Measurements from ENCODE around the gene FBN1. TPM values are rescaled to one million over a fixed set of nuclear protein-coding genes. Genes with fewer than 3 reads are reported as not detected.

The FBN1 gene
- total RNA-seq: 100 to 1,000 TPM in 1 of 6 donors, 10 to 100 TPM in 5; 20.3 to 159 (median 44.3) TPM

DNA sequence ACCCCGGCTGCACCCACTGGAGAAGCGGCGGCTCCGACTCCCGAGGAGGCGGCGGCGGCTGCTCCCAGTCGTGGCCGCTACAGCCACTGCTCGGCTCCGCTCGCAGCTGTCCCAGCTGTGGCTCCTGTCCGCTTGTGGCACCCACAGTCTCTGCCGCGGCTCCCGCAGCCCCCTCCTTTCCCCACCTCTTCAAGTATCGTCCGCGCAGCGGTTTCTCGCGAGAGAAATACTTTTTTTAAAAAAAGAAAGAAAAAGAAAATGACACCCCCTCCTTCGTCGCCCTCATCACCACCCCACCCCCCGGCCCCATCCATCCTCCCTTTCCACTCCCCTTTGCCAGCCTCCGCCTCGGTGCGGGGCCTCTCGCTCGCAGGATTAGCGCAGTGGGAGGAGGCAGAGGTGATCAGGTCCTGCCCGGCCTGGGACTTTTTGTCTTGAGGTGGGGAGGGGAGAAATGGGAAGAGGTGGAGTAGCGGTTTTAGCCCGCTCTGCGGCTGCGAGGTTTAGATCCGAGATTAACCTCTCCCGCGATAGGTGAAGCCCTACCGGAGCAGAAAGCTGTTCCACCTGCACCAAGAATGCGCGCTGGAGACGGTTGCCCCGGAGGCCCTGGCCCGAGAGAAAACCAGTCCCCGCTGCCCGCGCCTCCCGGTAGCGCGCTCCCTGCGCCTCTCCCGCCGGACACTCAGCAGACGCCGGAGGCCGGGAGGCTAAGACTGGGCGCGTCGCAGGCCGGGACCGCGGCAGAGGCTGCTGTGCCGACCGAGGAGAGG lies at the start of gene FBN1:
Gene FBN1 (minus strand): TSS at position 152 of the 773 bp plus-strand sequence. CDS start 940 bp downstream, outside the sequence.
- Histone ChIP-seq H3K9me3 (no peaks in the 10 kb centered on the region), H3K36me3 (no peaks in the 10 kb centered on the region), H3K27me3 (peaks cover 0 to 15% (median 6%) of the 10 kb centered on the region in 4 donors), H3K27ac (peak within 1 kb of the TSS; percentile 79 to 85 (median 82)), H3K4me3 (peak within 1 kb of the TSS; percentile 46 to 79 (median 64)), H3K4me1 (peaks cover 10 to 24% (median 19%) of the 10 kb centered on the region in 4 donors)
- WGBS, 2 donors: 0 to 1% methylated on average over 21 to 56 of the region's 66 CpGs
- peak; percentile 70 to 88 for ATAC-seq (ENCODE audit: low FRiP score in 2 of 2)
- peak; percentile 24 to 87 for DNase-seq
- peak in 1 of 2 donors; percentile 63 for TF ChIP-seq POLR2AphosphoS5 (IDR thresholded peaks at IDR 0.05)
- TF ChIP-seq, protein P1, sequence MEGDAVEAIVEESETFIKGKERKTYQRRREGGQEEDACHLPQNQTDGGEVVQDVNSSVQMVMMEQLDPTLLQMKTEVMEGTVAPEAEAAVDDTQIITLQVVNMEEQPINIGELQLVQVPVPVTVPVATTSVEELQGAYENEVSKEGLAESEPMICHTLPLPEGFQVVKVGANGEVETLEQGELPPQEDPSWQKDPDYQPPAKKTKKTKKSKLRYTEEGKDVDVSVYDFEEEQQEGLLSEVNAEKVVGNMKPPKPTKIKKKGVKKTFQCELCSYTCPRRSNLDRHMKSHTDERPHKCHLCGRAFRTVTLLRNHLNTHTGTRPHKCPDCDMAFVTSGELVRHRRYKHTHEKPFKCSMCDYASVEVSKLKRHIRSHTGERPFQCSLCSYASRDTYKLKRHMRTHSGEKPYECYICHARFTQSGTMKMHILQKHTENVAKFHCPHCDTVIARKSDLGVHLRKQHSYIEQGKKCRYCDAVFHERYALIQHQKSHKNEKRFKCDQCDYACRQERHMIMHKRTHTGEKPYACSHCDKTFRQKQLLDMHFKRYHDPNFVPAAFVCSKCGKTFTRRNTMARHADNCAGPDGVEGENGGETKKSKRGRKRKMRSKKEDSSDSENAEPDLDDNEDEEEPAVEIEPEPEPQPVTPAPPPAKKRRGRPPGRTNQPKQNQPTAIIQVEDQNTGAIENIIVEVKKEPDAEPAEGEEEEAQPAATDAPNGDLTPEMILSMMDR (IDR thresholded peaks at IDR 0.05): no peak
- TF ChIP-seq EP300 (IDR thresholded peaks at IDR 0.05): no peak
- TF ChIP-seq POLR2A (IDR thresholded peaks at IDR 0.05): peak in 3 of 4 donors; percentile 32 to 53 (median 47)

DNA sequence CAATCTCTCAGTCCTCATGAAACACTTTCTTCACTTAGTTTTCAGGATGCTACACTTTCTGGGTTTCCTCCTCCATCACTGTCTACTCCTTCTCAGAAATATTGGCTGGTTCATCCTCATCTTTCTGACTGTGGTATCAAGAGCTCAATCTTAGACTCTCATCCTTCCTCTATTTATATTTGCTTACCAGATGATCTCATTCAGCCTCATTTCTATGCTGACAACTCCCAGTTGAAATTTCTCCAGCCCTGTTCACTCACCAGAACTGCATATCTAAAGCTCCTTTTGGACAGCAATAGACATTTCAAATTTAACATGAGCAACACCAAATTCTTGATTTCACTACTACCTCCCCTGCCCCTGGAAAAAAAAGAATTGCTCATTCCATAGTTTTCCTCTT lies 48.0 kb upstream of the FBN1 start:
- Histone ChIP-seq H3K36me3 (no peaks in the 10 kb centered on the region), H3K27ac (no peak overlapping the region), H3K4me3 (no peak overlapping the region), H3K4me1 (no peaks in the 10 kb centered on the region), H3K27me3 (no peaks in the 10 kb centered on the region), H3K9me3 (no peaks in the 10 kb centered on the region)
- TF ChIP-seq POLR2AphosphoS5 (IDR thresholded peaks at IDR 0.05): no peak
- TF ChIP-seq, protein P1 (IDR thresholded peaks at IDR 0.05): no peak
- no peak for TF ChIP-seq EP300 (IDR thresholded peaks at IDR 0.05)
- TF ChIP-seq POLR2A (IDR thresholded peaks at IDR 0.05): no peak
- ATAC-seq (ENCODE audit: low FRiP score in 2 of 2) (peak in 1 of 2 donors; percentile 77), DNase-seq (no peak)

DNA sequence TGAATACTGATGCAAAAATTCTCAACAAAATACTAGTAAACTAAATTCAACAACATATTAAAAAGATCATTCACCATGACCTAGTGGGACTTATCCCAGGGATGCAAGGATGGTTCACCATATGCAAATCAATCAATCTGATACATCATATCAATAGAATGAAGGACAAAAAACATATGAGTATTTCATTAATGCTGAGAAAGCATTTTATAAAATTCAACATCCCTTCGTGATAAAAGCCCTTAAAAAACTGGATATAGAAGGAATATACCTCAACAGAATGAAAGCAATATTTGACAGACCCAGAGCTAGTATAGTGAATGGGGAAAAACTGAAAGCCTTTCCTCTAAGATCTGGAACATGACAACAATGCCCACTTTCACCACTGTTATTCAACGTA lies 43.0 kb upstream of the FBN1 start:
- H3K27me3 ChIP-seq: no peaks in the 10 kb centered on the region
- WGBS, 2 donors: 41 to 89% methylated on average over 1 to 2 of the region's 2 CpGs
- no peak for TF ChIP-seq EP300 (IDR thresholded peaks at IDR 0.05)
- TF ChIP-seq POLR2A (IDR thresholded peaks at IDR 0.05): no peak
- TF ChIP-seq POLR2AphosphoS5 (IDR thresholded peaks at IDR 0.05): no peak
- TF ChIP-seq, protein P1 (IDR thresholded peaks at IDR 0.05): no peak
- DNase-seq (no peak), ATAC-seq (ENCODE audit: low FRiP score in 2 of 2) (no peak)
- H3K9me3 ChIP-seq: no peaks in the 10 kb centered on the region
- H3K27ac ChIP-seq: no peak overlapping the region
- no peaks in the 10 kb centered on the region for H3K4me1 ChIP-seq
- no peaks in the 10 kb centered on the region for H3K36me3 ChIP-seq
- no peak overlapping the region for H3K4me3 ChIP-seq

DNA sequence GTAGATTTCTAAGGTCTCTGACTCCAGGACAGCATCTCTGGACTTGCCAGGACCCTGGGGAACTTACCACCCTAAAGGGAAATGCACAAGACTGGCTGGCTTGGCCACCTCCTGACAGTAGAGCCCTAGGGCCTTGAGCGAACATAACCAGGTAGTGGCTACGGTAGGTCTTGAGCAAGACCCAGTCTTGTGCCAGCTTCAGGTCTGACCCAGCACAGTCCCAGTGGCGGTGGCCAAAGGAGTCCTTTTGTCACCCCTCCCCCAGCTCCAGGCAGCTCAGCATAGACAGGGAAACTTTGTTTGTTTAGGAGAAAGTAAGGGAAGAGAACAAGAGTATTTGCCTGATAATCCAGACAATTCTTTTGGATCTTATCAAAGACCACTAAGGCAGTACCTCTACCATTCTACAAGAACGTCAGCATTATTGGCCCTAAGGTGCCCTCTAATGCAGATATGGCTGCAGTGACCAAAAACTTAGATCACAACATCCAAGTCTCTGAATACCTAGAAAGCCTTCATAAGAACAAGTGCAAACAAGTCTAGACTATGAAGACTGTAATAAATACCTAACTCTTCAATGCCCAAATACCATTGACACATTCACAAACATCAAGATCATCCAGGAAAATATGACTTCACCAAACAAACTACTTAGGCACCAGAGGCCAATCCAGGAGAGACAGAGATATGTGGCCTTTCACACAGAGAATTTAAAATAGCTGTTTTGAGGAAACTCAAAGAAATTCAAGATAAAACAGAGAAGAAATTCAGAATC lies 38.7 kb upstream of the FBN1 start:
- ATAC-seq (ENCODE audit: low FRiP score in 2 of 2): no peak
- 91 to 98% methylated on average over 4 of the region's 4 CpGs for WGBS, 2 donors
- TF ChIP-seq POLR2A (IDR thresholded peaks at IDR 0.05) (no peak), POLR2AphosphoS5 (IDR thresholded peaks at IDR 0.05) (no peak), EP300 (IDR thresholded peaks at IDR 0.05) (no peak)
- TF ChIP-seq, protein P1 (IDR thresholded peaks at IDR 0.05): no peak

More for the DNA sequence above, 38.7 kb upstream of the FBN1 start:
- no peak for DNase-seq
- Histone ChIP-seq H3K4me1 (no peaks in the 10 kb centered on the region), H3K36me3 (no peaks in the 10 kb centered on the region), H3K4me3 (no peak overlapping the region), H3K27ac (no peak overlapping the region), H3K27me3 (no peaks in the 10 kb centered on the region), H3K9me3 (no peaks in the 10 kb centered on the region)

Data from upper lobe of left lung (tissue), 6 donors.